ENCODE results near the gene RXRA. TPM values are rescaled to one million over a fixed set of nuclear protein-coding genes. Genes with fewer than 3 reads are reported as not detected.
A peak's percentile ranks its signal among the peaks of the same experiment; 100 is the strongest.

Gene RXRA
- total RNA-seq, 4 donors from 2014 or later = 17.1 to 84.6 (median 24.0) TPM

- Histone ChIP-seq H3K27ac (no peak overlapping the region), H3K27me3 (no peaks in the 10 kb centered on the region), H3K4me3 (no peak overlapping the region), H3K9me3 (no peaks in the 10 kb centered on the region), H3K4me1 (peaks cover 0 to 39% of the 10 kb centered on the region in 2 donors), H3K36me3 (no peaks in the 10 kb centered on the region)
- TF ChIP-seq CTCF (IDR thresholded peaks at IDR 0.05) (peak in 2 of 4 experiments; percentile 10 to 14), POLR2A (IDR thresholded peaks at IDR 0.05) (no peak)
- intact Hi-C loops (cut with DNase I; ENCODE audit: low total_unique reads) = loop anchor here (10.0 kb wide), 1 partner anchor 75 kb away; the partner anchor contains the start of gene RXRA
- DNase-seq = no peak
These were observed 73.3 kb downstream of the RXRA start for GRCh38 chr9:134399435-134400056.

DNA sequence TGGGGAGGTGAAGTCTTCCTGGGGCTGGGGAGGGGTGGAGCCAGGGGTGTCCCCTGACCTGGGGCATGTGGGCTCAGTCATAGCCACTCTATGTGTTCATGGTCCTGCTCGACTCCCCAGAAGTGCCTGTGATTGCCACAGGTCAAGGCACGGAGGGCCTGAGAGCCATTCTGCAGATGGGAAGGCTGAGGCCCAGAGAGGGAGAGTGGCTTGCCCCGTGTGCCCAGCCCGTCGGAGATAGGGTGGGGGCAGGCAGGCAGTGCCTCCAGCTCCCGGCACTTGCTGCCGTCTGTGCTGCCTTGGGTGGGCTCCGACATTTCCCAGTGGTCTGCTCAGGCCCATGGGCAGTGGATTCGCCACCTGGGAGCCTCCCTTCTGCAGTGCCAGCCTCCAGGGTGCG lies 74.0 kb downstream of the RXRA start:
- no peaks in the 10 kb centered on the region for H3K9me3 ChIP-seq
- H3K27me3 ChIP-seq = no peaks in the 10 kb centered on the region
- H3K27ac ChIP-seq = no peak overlapping the region
- H3K4me1 ChIP-seq = peaks cover 0 to 34% of the 10 kb centered on the region in 2 donors
- intact Hi-C loops (cut with DNase I; ENCODE audit: low total_unique reads) = loop anchor here (10.0 kb wide), 1 partner anchor 75 kb away; the partner anchor contains the start of gene RXRA
- H3K4me3 ChIP-seq = no peak overlapping the region
- DNase-seq = no peak
- H3K36me3 ChIP-seq = no peaks in the 10 kb centered on the region
- TF ChIP-seq CTCF (IDR thresholded peaks at IDR 0.05) (no peak), POLR2A (IDR thresholded peaks at IDR 0.05) (no peak)

DNA sequence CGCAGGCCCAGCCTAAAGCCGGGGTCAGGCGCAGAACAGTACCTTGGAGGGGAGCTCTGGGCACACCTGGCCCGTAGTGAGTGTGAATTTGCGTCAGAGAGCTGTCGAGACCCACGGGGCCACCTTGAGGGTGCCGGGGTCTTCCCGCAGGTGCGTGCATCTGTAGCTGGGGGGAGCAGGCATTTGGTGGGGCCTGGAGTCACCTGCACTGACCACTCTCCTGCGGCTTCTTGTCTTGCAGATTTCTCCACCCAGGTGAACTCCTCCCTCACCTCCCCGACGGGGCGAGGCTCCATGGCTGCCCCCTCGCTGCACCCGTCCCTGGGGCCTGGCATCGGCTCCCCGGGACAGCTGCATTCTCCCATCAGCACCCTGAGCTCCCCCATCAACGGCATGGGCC lies 75.1 kb downstream of the RXRA start:
- Histone ChIP-seq H3K4me1 (peaks cover 1 to 37% of the 10 kb centered on the region in 2 donors), H3K4me3 (no peak overlapping the region), H3K27me3 (no peaks in the 10 kb centered on the region), H3K9me3 (no peaks in the 10 kb centered on the region), H3K36me3 (no peaks in the 10 kb centered on the region), H3K27ac (no peak overlapping the region)
- intact Hi-C loops (cut with DNase I; ENCODE audit: low total_unique reads) = loop anchor here (10.0 kb wide), 1 partner anchor 77 kb away; the partner anchor contains the start of gene RXRA
- no peak for TF ChIP-seq CTCF (IDR thresholded peaks at IDR 0.05)
- TF ChIP-seq POLR2A (IDR thresholded peaks at IDR 0.05) = no peak
- DNase-seq = no peak

GRCh38 chr9:134402182-134402581 lies 75.9 kb downstream of the RXRA start:
- Histone ChIP-seq H3K9me3 (no peaks in the 10 kb centered on the region), H3K27me3 (no peaks in the 10 kb centered on the region), H3K27ac (peak overlapping the region in 1 of 2 donors; percentile 51), H3K4me1 (peaks cover 6 to 43% of the 10 kb centered on the region in 2 donors), H3K36me3 (no peaks in the 10 kb centered on the region), H3K4me3 (no peak overlapping the region)
- intact Hi-C loops (cut with DNase I; ENCODE audit: low total_unique reads) = loop anchor here (10.0 kb wide), 1 partner anchor 77 kb away; the partner anchor contains the start of gene RXRA
- DNase-seq = no peak
- TF ChIP-seq CTCF (IDR thresholded peaks at IDR 0.05) (no peak), POLR2A (IDR thresholded peaks at IDR 0.05) (no peak)

DNA sequence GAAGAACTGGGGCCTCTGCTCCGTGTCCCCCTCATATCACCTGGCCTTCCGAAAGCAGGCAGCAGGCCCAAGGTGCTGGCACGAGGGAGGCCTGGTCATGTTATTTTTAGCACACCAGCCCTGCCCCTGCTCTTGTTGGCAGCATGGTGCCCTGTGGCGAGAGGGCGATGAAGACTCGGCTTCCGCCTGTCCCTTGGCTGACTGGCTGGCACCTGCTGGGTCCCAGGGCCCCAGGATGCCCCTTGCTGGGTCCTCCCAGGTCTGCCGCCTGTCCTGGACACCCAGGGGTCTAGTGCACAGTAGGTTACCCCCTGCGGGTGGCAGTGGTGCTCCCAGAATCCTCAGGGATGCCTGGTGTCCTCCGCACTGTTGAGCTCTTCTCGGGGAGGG lies 77.0 kb downstream of the RXRA start:
- Histone ChIP-seq H3K4me3 (no peak overlapping the region), H3K4me1 (peaks cover 6 to 52% of the 10 kb centered on the region in 2 donors), H3K27me3 (no peaks in the 10 kb centered on the region), H3K9me3 (no peaks in the 10 kb centered on the region), H3K27ac (peak overlapping the region; percentile 45 to 51), H3K36me3 (no peaks in the 10 kb centered on the region)
- DNase-seq = no peak
- intact Hi-C loops (cut with DNase I; ENCODE audit: low total_unique reads) = loop anchor here (10.0 kb wide), 1 partner anchor 78 kb away; the partner anchor contains the start of gene RXRA
- no peak for TF ChIP-seq CTCF (IDR thresholded peaks at IDR 0.05)
- no peak for TF ChIP-seq POLR2A (IDR thresholded peaks at IDR 0.05)
